Measurements from ENCODE around the gene STK38.

DNA sequence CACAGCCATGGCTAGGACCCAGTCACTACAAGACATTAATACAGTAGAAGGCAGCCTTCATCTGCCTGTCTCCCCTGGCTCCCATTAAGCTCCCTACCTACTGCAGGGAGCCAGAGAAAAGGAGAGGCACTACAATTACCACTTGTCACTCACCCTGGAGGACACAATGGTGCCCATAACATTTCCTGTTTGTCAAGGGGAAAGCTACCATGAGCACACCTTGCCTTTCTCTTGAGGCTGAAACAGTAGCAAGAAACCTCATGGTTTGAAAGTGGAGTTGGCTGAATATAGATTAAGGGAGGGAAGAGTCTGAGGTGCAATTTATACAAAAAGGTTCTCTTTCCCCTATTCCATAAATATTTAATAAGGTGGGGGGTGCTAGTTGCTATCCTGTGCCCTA is 27.9 kb downstream of the STK38 start:
- TF ChIP-seq, protein P1, sequence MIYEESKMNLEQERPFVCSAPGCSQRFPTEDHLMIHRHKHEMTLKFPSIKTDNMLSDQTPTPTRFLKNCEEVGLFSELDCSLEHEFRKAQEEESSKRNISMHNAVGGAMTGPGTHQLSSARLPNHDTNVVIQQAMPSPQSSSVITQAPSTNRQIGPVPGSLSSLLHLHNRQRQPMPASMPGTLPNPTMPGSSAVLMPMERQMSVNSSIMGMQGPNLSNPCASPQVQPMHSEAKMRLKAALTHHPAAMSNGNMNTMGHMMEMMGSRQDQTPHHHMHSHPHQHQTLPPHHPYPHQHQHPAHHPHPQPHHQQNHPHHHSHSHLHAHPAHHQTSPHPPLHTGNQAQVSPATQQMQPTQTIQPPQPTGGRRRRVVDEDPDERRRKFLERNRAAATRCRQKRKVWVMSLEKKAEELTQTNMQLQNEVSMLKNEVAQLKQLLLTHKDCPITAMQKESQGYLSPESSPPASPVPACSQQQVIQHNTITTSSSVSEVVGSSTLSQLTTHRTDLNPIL (CRISPR knock-in tag; IDR thresholded peaks at IDR 0.05; ENCODE audit: low read depth): no peak
- TF ChIP-seq ARNTL (CRISPR knock-in tag; IDR thresholded peaks at IDR 0.05; ENCODE audit: borderline replicate concordance, low read depth): no peak
- TF ChIP-seq, protein P2, sequence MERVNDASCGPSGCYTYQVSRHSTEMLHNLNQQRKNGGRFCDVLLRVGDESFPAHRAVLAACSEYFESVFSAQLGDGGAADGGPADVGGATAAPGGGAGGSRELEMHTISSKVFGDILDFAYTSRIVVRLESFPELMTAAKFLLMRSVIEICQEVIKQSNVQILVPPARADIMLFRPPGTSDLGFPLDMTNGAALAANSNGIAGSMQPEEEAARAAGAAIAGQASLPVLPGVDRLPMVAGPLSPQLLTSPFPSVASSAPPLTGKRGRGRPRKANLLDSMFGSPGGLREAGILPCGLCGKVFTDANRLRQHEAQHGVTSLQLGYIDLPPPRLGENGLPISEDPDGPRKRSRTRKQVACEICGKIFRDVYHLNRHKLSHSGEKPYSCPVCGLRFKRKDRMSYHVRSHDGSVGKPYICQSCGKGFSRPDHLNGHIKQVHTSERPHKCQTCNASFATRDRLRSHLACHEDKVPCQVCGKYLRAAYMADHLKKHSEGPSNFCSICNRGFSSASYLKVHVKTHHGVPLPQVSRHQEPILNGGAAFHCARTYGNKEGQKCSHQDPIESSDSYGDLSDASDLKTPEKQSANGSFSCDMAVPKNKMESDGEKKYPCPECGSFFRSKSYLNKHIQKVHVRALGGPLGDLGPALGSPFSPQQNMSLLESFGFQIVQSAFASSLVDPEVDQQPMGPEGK (CRISPR knock-in tag; IDR thresholded peaks at IDR 0.05; ENCODE audit: borderline replicate concordance): no peak
- no peak for TF ChIP-seq ZC3H10 (CRISPR knock-in tag; IDR thresholded peaks at IDR 0.05)
- TF ChIP-seq, protein P3, sequence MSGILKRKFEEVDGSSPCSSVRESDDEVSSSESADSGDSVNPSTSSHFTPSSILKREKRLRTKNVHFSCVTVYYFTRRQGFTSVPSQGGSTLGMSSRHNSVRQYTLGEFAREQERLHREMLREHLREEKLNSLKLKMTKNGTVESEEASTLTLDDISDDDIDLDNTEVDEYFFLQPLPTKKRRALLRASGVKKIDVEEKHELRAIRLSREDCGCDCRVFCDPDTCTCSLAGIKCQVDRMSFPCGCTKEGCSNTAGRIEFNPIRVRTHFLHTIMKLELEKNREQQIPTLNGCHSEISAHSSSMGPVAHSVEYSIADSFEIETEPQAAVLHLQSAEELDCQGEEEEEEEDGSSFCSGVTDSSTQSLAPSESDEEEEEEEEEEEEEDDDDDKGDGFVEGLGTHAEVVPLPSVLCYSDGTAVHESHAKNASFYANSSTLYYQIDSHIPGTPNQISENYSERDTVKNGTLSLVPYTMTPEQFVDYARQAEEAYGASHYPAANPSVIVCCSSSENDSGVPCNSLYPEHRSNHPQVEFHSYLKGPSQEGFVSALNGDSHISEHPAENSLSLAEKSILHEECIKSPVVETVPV (CRISPR knock-in tag; IDR thresholded peaks at IDR 0.05): no peak
- TF ChIP-seq ESRRG (CRISPR knock-in tag; IDR thresholded peaks at IDR 0.05): no peak
- no peak for TF ChIP-seq BACH2 (CRISPR knock-in tag; IDR thresholded peaks at IDR 0.05; ENCODE audit: borderline replicate concordance)
- no peak for TF ChIP-seq PPARA (CRISPR knock-in tag; IDR thresholded peaks at IDR 0.05; ENCODE audit: borderline replicate concordance)
- TF ChIP-seq ZNF8 (CRISPR knock-in tag; IDR thresholded peaks at IDR 0.05): no peak
- no peak for TF ChIP-seq GLIS3 (CRISPR knock-in tag; IDR thresholded peaks at IDR 0.05)
